Bronchial epithelial cell (primary cell): ENCODE results near the gene VHLL. TPM values are rescaled to one million over a fixed set of nuclear protein-coding genes. Genes with fewer than 3 reads are reported as not detected.

Source experiments
- DNase-seq: peaks from one replicate; pipeline ENCODE4 v3.0.0-alpha.2; 2010; ENCODE audit warnings: low read depth
- FAIRE-seq: peaks from 2 replicates; lab custom pipeline; 2011; peaks lifted over from hg19 to GRCh38; lab: Jason Lieb, UNC
- H3K27me3 ChIP-seq: 2 replicates; pipeline ENCODE4 v1.5.1; 2011; ENCODE audit warnings: low read length; ENCODE audit not compliant: control insufficient read depth, insufficient read depth
- H3K36me3 ChIP-seq: 2 replicates; pipeline ENCODE4 v1.5.1; 2011; ENCODE audit warnings: low read length; ENCODE audit not compliant: control insufficient read depth, insufficient read depth
- H3K4me3 ChIP-seq: 2 replicates; pipeline ENCODE4 v1.5.1; 2011; ENCODE audit warnings: mild to moderate bottlenecking, low read depth, low read length, control low read depth
- total RNA-seq: library from RNA; depleted of rRNA; stranded (reverse); fragments of >200 nt; gene quantifications from 2 replicates; pipeline ENCODE4 v1.2.1, GENCODE V29; 2014
- TF ChIP-seq, protein P1 (sequence below): IDR thresholded peaks from 2 replicates; pipeline ENCODE4 v1.5.1; 2011; ENCODE audit warnings: mild to moderate bottlenecking, moderate library complexity, low read length, control low read depth, inconsistent platforms; ENCODE audit not compliant: insufficient read depth, severe bottlenecking

Gene VHLL
- total RNA-seq, 1 donor from 2014 or later: 0.26 TPM

DNA sequence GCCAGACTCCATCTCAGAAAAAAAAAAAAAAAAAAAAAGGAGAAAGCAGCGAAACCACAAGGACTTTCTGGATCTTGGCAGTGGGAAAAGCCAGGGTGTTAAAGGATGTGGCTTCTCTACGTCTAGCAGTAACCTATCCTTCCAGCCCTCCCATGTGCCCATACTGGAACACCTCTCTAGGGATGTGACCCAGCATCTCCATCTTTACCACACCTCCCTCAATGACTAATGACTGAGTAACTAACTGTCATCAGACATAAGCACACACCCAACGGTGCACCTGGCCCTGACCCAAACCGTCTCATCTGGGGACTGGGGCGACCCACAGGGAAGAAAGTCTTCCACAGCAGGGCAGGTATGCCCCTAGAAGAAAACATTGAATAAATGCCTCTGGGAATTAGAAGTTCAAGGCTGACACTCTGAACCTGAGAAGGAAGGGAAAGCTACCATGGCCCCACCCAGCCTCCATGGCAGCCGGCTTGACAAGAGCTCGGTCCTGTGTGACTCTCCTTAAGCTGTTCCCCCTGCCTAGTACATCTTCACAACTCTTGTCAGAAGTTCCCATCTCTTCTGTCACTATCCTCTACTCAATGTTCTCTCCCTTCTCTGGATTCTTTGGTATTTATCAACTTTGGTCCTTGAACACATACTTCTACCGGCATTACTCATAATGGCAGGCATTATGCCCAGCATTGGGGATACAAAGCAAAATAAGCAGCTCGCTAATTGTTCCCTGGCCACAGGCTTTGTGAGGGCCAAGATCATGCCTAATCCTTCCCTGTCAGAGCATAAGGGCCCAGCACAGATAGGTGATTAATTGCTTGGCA, 36.4 kb downstream of the VHLL start:
- DNase-seq (peak; percentile 96), FAIRE-seq (peak; percentile 70)
- TF ChIP-seq, protein P1, sequence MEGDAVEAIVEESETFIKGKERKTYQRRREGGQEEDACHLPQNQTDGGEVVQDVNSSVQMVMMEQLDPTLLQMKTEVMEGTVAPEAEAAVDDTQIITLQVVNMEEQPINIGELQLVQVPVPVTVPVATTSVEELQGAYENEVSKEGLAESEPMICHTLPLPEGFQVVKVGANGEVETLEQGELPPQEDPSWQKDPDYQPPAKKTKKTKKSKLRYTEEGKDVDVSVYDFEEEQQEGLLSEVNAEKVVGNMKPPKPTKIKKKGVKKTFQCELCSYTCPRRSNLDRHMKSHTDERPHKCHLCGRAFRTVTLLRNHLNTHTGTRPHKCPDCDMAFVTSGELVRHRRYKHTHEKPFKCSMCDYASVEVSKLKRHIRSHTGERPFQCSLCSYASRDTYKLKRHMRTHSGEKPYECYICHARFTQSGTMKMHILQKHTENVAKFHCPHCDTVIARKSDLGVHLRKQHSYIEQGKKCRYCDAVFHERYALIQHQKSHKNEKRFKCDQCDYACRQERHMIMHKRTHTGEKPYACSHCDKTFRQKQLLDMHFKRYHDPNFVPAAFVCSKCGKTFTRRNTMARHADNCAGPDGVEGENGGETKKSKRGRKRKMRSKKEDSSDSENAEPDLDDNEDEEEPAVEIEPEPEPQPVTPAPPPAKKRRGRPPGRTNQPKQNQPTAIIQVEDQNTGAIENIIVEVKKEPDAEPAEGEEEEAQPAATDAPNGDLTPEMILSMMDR: no peak
- Histone ChIP-seq H3K27me3 (no peaks in the 10 kb centered on the region), H3K4me3 (no peak overlapping the region), H3K36me3 (peaks cover 48% of the 10 kb centered on the region)

DNA sequence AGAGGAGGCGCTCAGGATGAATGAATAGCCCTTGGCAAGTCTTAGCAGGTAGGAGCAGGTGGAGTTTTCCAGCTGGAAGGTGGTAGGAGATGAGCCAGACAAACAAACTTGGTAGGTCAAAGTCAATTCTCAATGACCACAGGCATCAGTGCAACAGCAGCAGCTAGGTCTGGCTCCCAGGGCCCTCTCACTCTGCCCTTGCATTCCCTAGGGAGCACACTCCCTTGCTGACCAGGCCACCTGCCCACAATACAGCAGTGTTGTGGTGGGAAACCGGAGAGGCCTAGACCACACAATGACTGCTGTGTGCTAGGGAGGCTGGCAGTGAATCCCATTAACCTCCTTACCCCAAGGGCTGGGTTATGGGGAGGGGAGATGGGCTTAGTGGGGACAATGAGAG, 38.2 kb downstream of the VHLL start:
- peaks cover 47% of the 10 kb centered on the region for H3K36me3 ChIP-seq
- DNase-seq: peak; percentile 59
- no peak for FAIRE-seq
- no peaks in the 10 kb centered on the region for H3K27me3 ChIP-seq
- no peak overlapping the region for H3K4me3 ChIP-seq
- TF ChIP-seq, protein P1: no peak

DNA sequence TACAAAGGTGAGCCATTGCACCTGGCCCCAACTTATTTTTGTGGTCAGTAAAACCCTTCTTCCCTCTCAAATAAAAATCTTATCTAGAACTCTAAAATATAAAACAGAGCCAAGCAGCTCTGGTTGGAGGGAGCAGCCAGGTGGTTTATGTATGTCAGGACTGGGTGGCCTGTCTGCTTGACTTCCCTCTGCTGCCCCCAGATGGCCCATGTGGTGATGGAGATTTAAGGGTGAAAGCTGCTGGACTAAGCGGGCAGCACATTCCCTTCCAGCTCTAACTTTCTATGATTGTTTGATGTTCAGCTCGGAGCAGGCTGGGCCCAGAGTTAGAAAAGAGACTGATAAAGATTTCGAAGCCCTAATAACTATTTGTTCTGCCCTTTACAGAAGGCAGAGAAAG, 39.3 kb downstream of the VHLL start:
- FAIRE-seq (no peak), DNase-seq (no peak)
- peaks cover 41% of the 10 kb centered on the region for H3K36me3 ChIP-seq
- TF ChIP-seq, protein P1: no peak
- H3K4me3 ChIP-seq: no peak overlapping the region
- no peaks in the 10 kb centered on the region for H3K27me3 ChIP-seq

DNA sequence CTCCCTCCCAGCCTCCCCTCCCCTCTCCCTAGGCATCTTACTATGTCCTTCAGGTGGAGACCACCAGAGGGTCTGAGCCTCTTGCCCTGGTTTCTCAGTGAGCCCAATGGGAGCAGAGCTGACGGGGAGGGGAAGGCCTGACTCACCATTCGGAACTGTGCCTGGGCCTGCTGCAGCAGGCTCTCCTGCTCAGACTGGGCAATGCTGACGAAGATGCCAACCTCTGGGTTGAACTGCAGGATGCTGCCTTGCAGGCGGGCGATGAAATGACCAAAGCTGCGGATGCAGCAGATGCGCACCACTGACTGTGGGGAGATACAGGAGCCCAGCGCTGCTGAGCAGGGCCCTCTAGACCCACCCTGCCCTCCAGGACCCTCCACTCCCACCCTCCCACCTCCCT, 40.2 kb downstream of the VHLL start:
- FAIRE-seq (no peak), DNase-seq (peak; percentile 86)
- H3K36me3 ChIP-seq: peaks cover 40% of the 10 kb centered on the region
- TF ChIP-seq, protein P1: no peak
- H3K4me3 ChIP-seq: no peak overlapping the region
- no peaks in the 10 kb centered on the region for H3K27me3 ChIP-seq

DNA sequence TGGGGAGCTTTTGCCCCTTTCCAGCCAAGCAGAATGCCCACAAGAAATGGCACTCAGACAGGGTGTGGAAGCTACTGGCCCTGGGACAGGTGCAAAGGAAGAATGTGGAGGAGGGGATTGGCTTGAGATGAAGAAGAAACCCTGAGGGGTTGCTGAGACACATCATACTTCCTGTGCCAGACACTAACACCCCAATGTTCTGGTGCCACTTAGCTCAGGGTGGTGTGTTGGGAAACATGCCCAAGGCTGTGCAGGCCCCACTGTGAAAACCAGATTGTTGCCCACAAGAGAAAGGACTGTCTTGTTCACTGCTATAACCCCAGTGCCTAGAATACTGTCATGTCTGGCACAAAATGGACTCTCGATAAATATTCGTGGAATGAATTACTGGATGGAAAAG, 41.4 kb downstream of the VHLL start:
- FAIRE-seq (no peak), DNase-seq (no peak)
- Histone ChIP-seq H3K36me3 (peaks cover 47% of the 10 kb centered on the region), H3K27me3 (no peaks in the 10 kb centered on the region), H3K4me3 (no peak overlapping the region)
- TF ChIP-seq, protein P1: no peak
